T-helper 9 cell (primary cell): Measurements from ENCODE around the gene C1orf21.
"Not testable (repeated sequence)": the region's sequence is repeated elsewhere in the genome, so short reads cannot be mapped to it uniquely, and the experiment has no call there.

Experiments used
- DNase-seq: peaks from one replicate; pipeline ENCODE4 v3.0.0-alpha.2; 2020

C1orf21 gene

GRCh38 chr1:184608581-184608980, 221.8 kb downstream of the C1orf21 start:
- no peak for DNase-seq

DNA sequence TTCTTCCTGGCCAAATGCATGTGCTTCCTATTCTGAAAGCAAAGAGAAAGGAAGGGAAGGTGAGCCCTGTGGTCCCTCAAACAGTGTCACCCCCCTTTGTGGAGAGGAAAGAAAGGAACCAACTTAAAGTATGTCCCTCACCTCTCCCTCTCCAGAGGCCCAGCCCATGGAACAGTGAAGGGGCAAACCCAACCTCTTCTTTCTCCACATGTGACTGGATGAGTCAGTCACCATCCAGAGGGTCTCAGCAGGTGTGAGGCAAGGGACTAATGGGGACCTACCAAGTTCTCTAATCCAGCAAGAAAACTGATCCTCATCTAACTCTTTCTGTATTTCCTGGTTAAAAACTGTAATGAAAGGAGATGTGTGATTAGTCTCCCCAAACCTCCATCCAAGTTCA, 222.2 kb downstream of the C1orf21 start:
- no peak for DNase-seq

DNA sequence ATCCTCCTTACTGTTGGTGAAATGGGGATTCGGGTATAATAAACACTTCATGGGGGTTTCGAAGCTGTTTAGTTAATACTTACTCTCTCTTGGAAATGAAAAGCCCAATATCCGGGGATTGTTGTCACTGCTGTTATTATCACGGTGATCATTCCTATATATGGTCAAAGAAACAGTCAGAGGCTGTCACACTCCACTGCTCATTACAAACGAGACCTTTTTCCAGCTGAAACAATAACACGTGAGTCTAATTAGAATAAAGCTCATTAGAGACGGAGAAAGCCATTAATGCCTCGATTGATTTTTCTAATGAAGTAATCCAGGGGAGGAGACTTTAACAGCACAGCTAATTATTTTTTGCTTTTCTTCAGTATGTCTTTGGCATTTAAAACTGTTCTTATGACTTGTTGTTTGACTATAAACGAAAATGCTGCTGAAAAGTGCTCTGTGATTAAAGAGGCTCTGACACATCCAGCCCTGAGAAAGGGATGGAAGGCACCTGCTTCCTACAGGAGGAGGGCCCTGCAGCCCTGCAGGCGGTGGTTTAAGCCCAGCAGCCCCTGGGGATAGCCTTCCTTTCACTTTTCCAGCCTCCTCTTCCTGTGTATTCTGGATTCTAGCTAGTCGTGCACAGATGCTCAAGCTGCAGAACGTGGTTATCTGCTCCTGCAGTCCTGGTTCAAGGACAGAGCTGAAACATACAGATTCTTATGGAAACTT, 224.2 kb downstream of the C1orf21 start:
- DNase-seq = no peak

GRCh38 chr1:184612229-184612628, 225.4 kb downstream of the C1orf21 start:
- not testable (repeated sequence) for DNase-seq

DNA sequence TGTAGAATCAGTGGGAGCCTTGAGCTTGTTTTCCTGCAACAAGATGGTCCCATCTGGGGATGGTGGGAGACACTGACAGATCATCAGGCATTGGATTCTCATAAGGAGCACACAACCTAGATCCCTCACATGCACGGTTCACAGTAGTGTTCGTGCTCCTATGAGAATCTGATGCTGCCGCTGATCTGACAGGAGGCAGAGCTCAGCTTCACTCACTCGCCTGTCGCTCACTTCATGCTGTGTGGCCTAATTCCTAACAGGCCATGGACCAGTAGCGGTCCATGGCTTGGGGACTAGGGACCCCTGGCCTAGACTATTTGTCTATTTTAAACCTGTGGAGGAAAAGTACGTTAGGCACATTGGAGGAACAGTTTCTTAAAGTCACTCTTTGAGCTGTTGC, 227.8 kb downstream of the C1orf21 start:
- no peak for DNase-seq

- DNase-seq = no peak
Measured at GRCh38 chr1:184615301-184615700, 228.5 kb downstream of the C1orf21 start.

- DNase-seq = no peak
Measured at GRCh38 chr1:184616504-184616903, 229.7 kb downstream of the C1orf21 start.

DNA sequence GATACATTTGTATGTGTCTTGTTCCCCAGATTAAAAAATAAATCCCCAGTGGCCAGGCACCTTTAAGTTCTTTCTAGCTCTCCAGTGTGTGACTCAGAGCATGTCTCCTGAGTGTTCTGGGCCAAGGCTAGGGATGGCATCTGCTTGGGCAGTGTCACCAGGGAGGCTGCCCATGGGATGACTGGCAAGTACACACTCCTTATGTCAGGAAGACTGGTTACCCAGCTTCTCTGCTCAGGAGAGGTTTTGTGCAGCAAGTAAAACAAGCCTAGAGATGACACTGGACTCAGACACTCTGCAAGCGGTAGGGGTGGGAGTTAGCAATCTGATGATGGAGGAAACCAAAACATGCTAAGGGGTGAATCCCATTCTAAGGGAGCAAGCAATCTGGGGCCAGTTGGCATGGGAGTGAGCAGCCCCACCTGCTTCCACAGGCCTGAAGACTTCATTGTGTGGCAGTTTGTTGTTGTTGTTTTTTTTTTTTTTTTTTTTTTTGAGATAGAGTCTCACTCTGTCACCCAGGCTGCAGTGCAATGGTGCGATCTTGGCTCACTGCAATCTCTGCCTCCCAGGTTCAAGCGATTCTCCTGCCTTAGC, 230.7 kb downstream of the C1orf21 start:
- DNase-seq = no peak

DNA sequence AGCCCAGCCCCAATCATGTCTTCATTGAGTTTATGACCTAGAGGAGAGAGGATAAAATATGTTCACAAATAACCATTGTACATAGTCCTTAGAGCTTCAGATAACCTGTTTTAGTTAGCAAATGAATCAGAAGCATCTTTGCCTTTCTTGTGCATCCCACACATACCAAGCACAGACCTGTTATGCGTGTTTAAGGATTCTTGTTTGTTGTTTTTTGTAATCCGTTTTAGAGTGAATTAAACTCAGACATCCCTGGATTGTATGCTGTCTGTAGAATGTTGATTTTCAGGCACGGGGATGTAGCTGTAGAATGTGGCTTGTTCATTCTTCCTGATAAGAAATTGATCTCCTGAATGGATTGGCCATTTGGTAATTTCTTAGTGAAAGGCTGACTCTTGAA, 232.0 kb downstream of the C1orf21 start:
- DNase-seq = no peak

DNA sequence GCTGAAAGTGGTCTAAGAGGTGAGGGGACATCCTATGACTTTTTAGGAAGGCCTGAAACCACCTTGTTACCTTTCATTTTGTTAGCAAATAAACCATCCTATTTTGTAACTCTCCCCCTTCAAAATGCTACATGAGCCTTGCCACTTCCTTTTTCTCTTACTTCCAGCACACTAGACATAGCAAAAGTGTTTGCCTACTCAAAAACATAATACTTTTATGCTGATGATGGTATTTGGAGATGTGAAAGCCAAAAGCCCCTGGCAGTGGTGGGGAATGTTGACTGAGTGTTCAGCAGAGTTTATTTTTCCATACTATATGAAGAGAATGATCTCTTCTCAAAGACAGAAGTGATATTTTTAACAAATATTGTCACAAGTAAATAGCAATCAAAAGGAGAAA, 233.6 kb downstream of the C1orf21 start:
- no peak for DNase-seq

GRCh38 chr1:184621260-184621659, 234.4 kb downstream of the C1orf21 start:
- DNase-seq = no peak

GRCh38 chr1:184622136-184622823, 235.5 kb downstream of the C1orf21 start:
- DNase-seq = no peak

DNA sequence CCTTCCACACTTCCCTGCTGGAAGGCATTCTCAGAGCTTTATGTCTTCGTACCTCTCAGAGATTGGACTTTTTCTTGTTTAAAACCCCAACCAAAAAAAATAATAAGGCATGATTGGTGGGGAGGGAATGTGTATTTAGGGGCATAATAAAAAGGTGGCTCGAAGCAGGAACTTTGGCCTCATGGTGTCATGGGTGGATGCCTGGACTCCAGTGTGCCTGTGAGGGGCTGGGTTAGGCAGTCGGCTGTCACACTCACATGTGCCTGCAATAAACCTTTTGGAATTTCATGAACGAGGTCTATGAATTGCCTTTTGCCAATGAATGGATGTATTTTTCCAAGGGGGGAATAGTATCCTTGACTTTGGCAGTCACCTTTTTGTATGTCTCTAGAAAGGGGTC, 236.6 kb downstream of the C1orf21 start:
- DNase-seq = no peak

- no peak for DNase-seq
Measured at GRCh38 chr1:184624051-184624450, 237.2 kb downstream of the C1orf21 start.

DNA sequence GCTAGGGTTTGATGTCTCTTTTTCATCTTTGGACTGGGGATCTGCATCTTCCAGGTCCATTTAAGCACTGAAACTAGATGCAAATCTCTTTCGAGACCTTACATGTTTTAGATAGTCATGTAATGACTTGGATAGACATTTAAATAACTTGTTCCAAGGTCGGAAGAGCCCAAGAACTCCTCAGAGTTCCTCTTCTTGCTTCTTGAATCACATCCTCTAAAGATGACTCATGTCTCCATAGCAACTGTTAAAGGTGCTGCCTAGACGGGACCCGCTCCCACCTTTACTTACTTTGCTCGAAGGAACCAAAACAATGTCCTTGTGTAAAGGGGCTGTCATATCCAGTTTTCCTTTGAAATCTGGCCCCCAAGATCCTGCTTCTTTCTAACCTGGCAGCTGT, 237.8 kb downstream of the C1orf21 start:
- DNase-seq = no peak

DNA sequence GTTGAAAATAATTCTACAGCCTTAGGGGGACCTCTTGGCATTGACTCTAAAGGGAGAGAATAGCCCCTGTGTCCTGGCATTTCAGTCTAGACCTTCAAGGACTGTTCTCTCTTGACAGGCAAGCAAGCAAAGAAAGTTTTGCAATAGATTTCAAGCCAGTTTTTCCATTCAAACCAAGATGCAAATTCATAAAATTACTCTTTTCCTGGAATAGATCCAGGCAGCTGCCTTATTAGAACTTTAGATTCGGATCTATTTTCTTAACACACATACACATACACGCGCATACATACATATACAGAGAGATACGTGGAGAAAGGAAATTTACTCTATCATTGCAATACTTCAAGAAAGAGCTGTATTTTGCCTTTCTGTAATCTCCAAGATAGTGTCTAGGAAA, 238.4 kb downstream of the C1orf21 start:
- DNase-seq = no peak

- no peak for DNase-seq
Measured at GRCh38 chr1:184626076-184627006, 239.5 kb downstream of the C1orf21 start.

- no peak for DNase-seq
Measured at GRCh38 chr1:184627007-184627341, 240.1 kb downstream of the C1orf21 start.

DNA sequence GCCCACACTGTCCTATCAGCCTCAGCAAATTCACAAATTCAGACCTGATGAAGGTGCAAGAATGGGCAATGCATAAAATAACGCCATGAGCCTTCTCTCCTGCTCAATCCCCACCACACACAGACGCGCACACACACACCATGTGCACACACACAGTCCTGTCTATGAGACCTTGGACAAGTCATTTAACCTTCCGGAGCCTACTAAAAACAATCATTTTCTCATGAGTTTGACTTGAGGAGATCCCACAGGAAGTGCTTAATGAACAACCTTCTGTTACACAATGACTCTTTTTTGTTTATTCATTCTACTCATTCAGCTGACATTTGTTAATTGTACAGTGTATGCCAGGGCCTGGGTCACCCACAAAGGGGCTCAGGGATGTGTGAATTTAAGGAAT, 242.4 kb downstream of the C1orf21 start:
- DNase-seq = no peak

DNA sequence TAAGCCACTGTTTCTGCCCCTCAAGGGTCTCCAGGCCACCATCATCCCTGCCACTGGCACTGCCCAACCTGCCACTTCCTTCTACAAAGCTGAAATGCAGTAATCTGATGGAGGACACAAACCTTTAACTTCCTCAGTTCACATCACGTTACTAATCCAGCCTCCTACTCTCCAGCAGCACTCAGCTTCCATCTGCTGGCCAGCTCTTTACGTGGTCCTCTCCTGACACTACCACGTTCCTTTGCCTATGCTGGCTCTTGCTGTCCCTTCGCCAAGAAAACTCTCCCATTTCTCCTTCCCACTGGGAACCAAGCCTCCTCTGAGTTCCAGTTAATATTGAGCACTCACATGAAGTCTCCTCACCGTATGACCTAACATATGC, 243.8 kb downstream of the C1orf21 start:
- DNase-seq = no peak

GRCh38 chr1:184632415-184633175, 245.8 kb downstream of the C1orf21 start:
- no peak for DNase-seq

DNA sequence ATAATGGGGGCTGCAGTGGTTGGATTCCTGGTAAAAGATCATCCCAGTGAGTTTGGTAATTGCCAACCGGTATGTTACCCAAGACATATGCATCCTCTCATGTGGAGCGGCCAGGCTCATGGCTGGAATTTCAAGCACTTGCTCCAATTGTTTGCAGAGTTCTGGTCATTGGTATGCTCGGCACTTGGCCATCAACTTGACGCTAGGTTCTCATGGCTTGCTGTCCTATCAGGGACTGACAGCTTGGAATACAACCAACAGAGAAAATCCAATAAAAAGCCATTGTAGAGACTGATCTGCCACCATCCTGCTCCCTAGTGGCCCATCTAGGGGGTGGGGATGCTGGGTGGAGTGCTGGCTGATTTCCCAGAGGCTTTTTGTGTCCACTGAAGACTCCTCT, 247.0 kb downstream of the C1orf21 start:
- DNase-seq = no peak

DNA sequence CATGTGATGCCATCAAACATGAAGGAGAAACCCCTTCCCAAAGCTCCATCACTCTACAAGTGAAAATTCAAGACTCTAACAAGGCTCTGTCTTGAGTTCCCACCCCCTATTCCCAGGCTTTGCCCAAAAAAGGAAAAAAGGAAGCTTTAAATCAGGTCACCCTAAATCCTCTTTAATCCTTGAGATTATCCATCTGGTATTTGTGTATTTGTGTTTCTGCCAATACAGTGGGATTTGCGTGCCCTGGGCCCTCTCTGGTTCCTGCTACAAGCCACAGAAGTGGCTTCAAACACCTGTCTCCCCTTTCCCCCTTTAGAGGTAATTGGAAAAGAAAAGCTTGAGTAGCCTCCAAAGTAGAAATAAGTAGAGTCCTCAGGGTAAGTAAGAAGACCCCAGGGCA, 247.5 kb downstream of the C1orf21 start:
- no peak for DNase-seq
